OCI-LY3 (cell line): ENCODE data around the gene ACP7.

Source experiments
- EZH2phosphoT487 ChIP-seq: fragments of 200-600 bp; shearing (Covaris generic); IDR thresholded peaks from 2 replicates; pipeline ENCODE4 v1.6.1; 2018; ENCODE audit warnings: antibody characterized with exemption, mixed run types, low read depth
- TF ChIP-seq, protein P1 (sequence below): fragments of 200-600, 300-600 bp; sonication (generic); IDR thresholded peaks from 2 replicates; pipeline ENCODE4 v1.5.1; 2014; ENCODE audit warnings: antibody characterized with exemption, low read length, low read depth

DNA sequence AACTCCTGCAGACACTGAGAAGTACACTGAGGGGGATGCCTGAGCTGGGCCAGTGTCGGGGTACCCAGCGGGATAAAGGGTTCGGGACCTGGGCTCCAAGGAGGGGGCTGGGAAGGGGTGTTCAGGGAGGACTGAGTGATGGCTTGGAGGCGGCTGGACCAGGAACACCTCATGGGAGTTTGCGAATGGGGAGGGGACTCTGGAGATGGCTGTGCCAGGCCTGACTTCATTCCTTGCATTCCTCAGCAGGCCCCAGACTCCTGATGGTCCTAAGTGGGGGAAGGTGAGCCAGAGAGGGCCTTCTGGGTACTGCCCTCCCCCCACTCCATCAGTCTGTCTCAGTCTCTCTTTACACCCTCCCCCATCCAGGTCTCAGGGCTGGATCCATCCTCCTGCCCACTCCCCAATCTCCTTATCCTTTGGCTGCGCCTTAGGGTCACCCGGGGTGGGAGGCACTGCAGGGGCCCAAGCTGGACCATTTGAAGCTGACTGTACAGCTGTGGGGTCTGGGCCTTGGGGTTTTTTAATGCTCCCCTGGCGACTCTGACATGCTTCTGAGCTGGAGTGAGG is 55.2 kb downstream of the ACP7 start:
- TF ChIP-seq, protein P1, sequence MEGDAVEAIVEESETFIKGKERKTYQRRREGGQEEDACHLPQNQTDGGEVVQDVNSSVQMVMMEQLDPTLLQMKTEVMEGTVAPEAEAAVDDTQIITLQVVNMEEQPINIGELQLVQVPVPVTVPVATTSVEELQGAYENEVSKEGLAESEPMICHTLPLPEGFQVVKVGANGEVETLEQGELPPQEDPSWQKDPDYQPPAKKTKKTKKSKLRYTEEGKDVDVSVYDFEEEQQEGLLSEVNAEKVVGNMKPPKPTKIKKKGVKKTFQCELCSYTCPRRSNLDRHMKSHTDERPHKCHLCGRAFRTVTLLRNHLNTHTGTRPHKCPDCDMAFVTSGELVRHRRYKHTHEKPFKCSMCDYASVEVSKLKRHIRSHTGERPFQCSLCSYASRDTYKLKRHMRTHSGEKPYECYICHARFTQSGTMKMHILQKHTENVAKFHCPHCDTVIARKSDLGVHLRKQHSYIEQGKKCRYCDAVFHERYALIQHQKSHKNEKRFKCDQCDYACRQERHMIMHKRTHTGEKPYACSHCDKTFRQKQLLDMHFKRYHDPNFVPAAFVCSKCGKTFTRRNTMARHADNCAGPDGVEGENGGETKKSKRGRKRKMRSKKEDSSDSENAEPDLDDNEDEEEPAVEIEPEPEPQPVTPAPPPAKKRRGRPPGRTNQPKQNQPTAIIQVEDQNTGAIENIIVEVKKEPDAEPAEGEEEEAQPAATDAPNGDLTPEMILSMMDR, result no peak
- TF ChIP-seq EZH2phosphoT487, result no peak
